Karpas-422 (cell line): ENCODE data around the gene CDC73. TPM values are rescaled to one million over a fixed set of nuclear protein-coding genes. Genes with fewer than 3 reads are reported as not detected.
"Not testable (repeated sequence)": the region's sequence is repeated elsewhere in the genome, so short reads cannot be mapped to it uniquely, and the experiment has no call there.

Experiments
- DNase-seq: peaks from one replicate; pipeline ENCODE4 v3.0.0-alpha.2; 2015
- H2AFZ ChIP-seq: fragments of 200-600 bp; sonication (generic); 2 replicates; pipeline ENCODE4 v1.6.1; 2014; ENCODE audit warnings: antibody characterized with exemption, low read length, mixed read lengths
- H3K27ac ChIP-seq: fragments of 200-600 bp; sonication (generic); 2 replicates; pipeline ENCODE4 v1.5.1; 2014; ENCODE audit warnings: mild to moderate bottlenecking, low read length, moderate library complexity
- H3K27me3 ChIP-seq: fragments of 200-600 bp; sonication (generic); 2 replicates; pipeline ENCODE4 v1.6.1; 2014; ENCODE audit warnings: low read length, mixed read lengths
- H3K36me3 ChIP-seq: fragments of 200-600 bp; sonication (generic); 2 replicates; pipeline ENCODE4 v1.6.1; 2014; ENCODE audit warnings: low read length, mixed read lengths; ENCODE audit not compliant: insufficient read depth
- H3K4me1 ChIP-seq: fragments of 200-600 bp; sonication (generic); 2 replicates; pipeline ENCODE4 v1.6.1; 2014; ENCODE audit warnings: mild to moderate bottlenecking, low read length, mixed read lengths
- H3K4me2 ChIP-seq: fragments of 200-600 bp; sonication (generic); 2 replicates; pipeline ENCODE4 v1.6.1; 2014; ENCODE audit warnings: low read length, low read depth, mild to moderate bottlenecking; ENCODE audit not compliant: poor library complexity, severe bottlenecking
- H3K4me3 ChIP-seq: fragments of 200-600 bp; sonication (generic); 2 replicates; pipeline ENCODE4 v1.5.1; 2014; ENCODE audit warnings: mild to moderate bottlenecking, antibody characterized with exemption, low read length, mixed read lengths
- H3K79me2 ChIP-seq: fragments of 200-600 bp; sonication (generic); 2 replicates; pipeline ENCODE4 v1.6.1; 2014; ENCODE audit warnings: mild to moderate bottlenecking, low read length, mixed read lengths
- H3K9ac ChIP-seq: fragments of 200-600 bp; sonication (generic); 2 replicates; pipeline ENCODE4 v1.6.0; 2014; ENCODE audit warnings: low read length
- H3K9me2 ChIP-seq: fragments of 200-600 bp; sonication (generic), shearing (Covaris generic); replicated peaks from 2 replicates; pipeline ENCODE4 v1.6.0; 2014; ENCODE audit warnings: mild to moderate bottlenecking, low read length, moderate library complexity; ENCODE audit not compliant: insufficient read depth
- H3K9me3 ChIP-seq: fragments of 300-700, 200-600 bp; sonication (generic); 2 replicates; pipeline ENCODE4 v1.6.1; 2014; ENCODE audit warnings: low read length, mixed read lengths
- H4K20me1 ChIP-seq: fragments of 200-600 bp; sonication (generic); 2 replicates; pipeline ENCODE4 v1.6.1; 2014; ENCODE audit warnings: mild to moderate bottlenecking, antibody characterized with exemption, low read length, low read depth; ENCODE audit not compliant: insufficient read depth
- total RNA-seq: library from RNA; depleted of rRNA; stranded (reverse); fragments of >200 nt; shearing (Covaris generic); gene quantifications from 2 replicates; pipeline ENCODE4 v1.2.3, GENCODE V29; 2014; ENCODE audit warnings: low replicate concordance

Gene CDC73
- total RNA-seq, 1 experiment from 2014 or later = 37.9 TPM

DNA sequence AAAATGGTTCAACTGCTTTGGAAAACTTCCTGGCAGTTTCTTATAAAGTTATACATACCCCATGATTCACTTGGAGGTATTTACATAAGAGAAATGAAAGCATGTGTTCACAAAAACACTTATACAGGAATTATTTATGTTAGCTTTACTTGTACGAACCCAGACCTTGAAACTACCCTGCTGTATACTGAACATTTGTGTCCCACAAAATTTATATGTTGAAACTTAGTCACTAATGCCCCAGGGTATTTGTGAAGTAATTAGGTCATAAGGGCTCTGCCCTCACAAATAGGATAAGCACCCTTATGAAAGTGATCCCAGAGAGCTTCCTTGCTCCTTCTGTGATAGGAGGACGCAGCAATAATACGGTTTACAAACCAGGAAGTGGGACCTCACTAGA, 107.3 kb downstream of the CDC73 start:
- Histone ChIP-seq H3K9me2 (no peaks in the 10 kb centered on the region), H3K27me3 (no peaks in the 10 kb centered on the region), H3K4me3 (no peak overlapping the region), H3K9me3 (no peaks in the 10 kb centered on the region), H4K20me1 (no peaks in the 10 kb centered on the region), H3K27ac (no peak overlapping the region), H2AFZ (no peak overlapping the region), H3K4me2 (no peak overlapping the region), H3K9ac (no peak overlapping the region), H3K36me3 (peaks cover 12% of the 10 kb centered on the region; the same call in 1 of the 2 replicates), H3K4me1 (no peaks in the 10 kb centered on the region), H3K79me2 (peaks cover 58% of the 10 kb centered on the region)
- no peak for DNase-seq

- H2AFZ ChIP-seq, H3K27ac ChIP-seq, H4K20me1 ChIP-seq, H3K27me3 ChIP-seq, H3K4me2 ChIP-seq, H3K4me1 ChIP-seq, DNase-seq, H3K9ac ChIP-seq, H3K9me2 ChIP-seq, H3K4me3 ChIP-seq, H3K9me3 ChIP-seq: not testable (repeated sequence)
- peaks cover 46% of the 10 kb centered on the region for H3K79me2 ChIP-seq
- H3K36me3 ChIP-seq = peaks cover 15% of the 10 kb centered on the region
Measured at GRCh38 chr1:193231146-193231545, 109.3 kb downstream of the CDC73 start.

GRCh38 chr1:193234530-193234929, 112.7 kb downstream of the CDC73 start:
- Histone ChIP-seq H3K9me3 (no peaks in the 10 kb centered on the region), H2AFZ (no peak overlapping the region), H3K4me3 (no peak overlapping the region), H3K79me2 (peaks cover 36% of the 10 kb centered on the region), H3K4me2 (no peak overlapping the region), H4K20me1 (no peaks in the 10 kb centered on the region), H3K4me1 (peaks cover 2% of the 10 kb centered on the region; the same call in 1 of the 2 replicates), H3K9me2 (no peaks in the 10 kb centered on the region), H3K27me3 (no peaks in the 10 kb centered on the region), H3K36me3 (peaks cover 25% of the 10 kb centered on the region), H3K27ac (no peak overlapping the region), H3K9ac (no peak overlapping the region)
- DNase-seq = no peak

- Histone ChIP-seq H3K27ac (no peak overlapping the region), H3K36me3 (peaks cover 25% of the 10 kb centered on the region), H4K20me1 (no peaks in the 10 kb centered on the region), H3K4me2 (no peak overlapping the region), H2AFZ (no peak overlapping the region), H3K9me3 (no peaks in the 10 kb centered on the region), H3K79me2 (peaks cover 51% of the 10 kb centered on the region), H3K27me3 (no peaks in the 10 kb centered on the region), H3K9ac (no peak overlapping the region), H3K4me3 (no peak overlapping the region), H3K4me1 (peaks cover 13% of the 10 kb centered on the region), H3K9me2 (no peaks in the 10 kb centered on the region)
- DNase-seq = no peak
Measured at GRCh38 chr1:193237381-193237978, 115.6 kb downstream of the CDC73 start.

DNA sequence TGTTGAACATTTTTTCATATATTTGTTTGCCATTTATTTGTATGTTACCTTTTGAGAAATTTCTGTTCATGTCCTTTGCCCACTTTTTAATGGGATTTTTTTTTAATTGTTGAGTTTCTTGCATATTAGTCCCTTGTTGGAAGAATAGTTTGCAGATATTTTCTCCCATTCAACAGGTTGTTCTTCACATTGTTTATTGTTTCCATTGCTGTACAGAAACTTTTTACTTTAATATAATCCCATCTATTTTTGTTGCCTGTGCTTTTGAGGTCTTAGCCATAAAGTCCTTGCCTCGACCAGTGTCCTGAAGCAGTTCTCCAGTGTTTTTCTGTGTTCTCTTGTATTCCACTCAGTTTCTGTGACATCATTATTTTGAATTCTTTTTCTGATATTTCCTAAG, 118.8 kb downstream of the CDC73 start:
- no peak overlapping the region for H2AFZ ChIP-seq
- no peak overlapping the region for H3K4me2 ChIP-seq
- no peaks in the 10 kb centered on the region for H3K27me3 ChIP-seq
- H3K79me2 ChIP-seq = peaks cover 61% of the 10 kb centered on the region
- peaks cover 13% of the 10 kb centered on the region for H3K4me1 ChIP-seq
- no peak overlapping the region for H3K27ac ChIP-seq
- H3K9me3 ChIP-seq = no peaks in the 10 kb centered on the region
- no peak for DNase-seq
- peaks cover 17% of the 10 kb centered on the region for H3K36me3 ChIP-seq
- no peaks in the 10 kb centered on the region for H3K9me2 ChIP-seq
- H4K20me1 ChIP-seq = no peaks in the 10 kb centered on the region
- no peak overlapping the region for H3K9ac ChIP-seq
- H3K4me3 ChIP-seq = no peak overlapping the region

- Histone ChIP-seq H3K9me3 (no peaks in the 10 kb centered on the region), H2AFZ (no peak overlapping the region), H3K36me3 (peaks cover 12% of the 10 kb centered on the region), H3K9ac (no peak overlapping the region), H3K4me3 (no peak overlapping the region), H3K27me3 (no peaks in the 10 kb centered on the region), H3K9me2 (no peaks in the 10 kb centered on the region), H3K27ac (no peak overlapping the region), H4K20me1 (no peaks in the 10 kb centered on the region), H3K4me1 (peaks cover 13% of the 10 kb centered on the region), H3K79me2 (peaks cover 59% of the 10 kb centered on the region), H3K4me2 (no peak overlapping the region)
- no peak for DNase-seq
Measured at GRCh38 chr1:193241132-193241827, 119.4 kb downstream of the CDC73 start.

DNA sequence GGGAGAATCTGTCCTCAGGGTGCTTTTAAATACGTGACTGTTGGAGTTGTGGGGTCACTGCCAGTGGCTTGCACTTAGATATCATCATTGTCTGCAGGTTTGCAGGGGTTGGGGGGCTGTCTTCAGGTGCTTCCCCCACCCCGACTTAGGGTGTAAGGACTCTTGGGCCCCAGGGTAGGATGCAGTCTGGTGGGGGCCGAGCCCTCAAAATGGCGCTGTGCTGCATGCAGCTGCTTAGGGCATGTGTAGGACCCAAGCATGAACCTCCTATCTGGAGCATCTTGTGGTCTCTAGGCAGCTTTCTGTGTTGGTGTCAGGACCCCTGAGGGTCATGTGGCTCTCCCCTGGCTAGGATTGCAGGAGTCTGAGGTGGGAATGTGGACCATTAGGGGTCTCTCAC, 120.2 kb downstream of the CDC73 start:
- no peaks in the 10 kb centered on the region for H3K9me3 ChIP-seq
- peaks cover 18% of the 10 kb centered on the region for H3K36me3 ChIP-seq
- no peaks in the 10 kb centered on the region for H4K20me1 ChIP-seq
- no peak for DNase-seq
- H3K4me1 ChIP-seq = peaks cover 13% of the 10 kb centered on the region
- no peaks in the 10 kb centered on the region for H3K27me3 ChIP-seq
- no peak overlapping the region for H2AFZ ChIP-seq
- H3K4me3 ChIP-seq = no peak overlapping the region
- no peak overlapping the region for H3K9ac ChIP-seq
- no peak overlapping the region for H3K27ac ChIP-seq
- no peaks in the 10 kb centered on the region for H3K9me2 ChIP-seq
- no peak overlapping the region for H3K4me2 ChIP-seq
- H3K79me2 ChIP-seq = peaks cover 62% of the 10 kb centered on the region

GRCh38 chr1:193249187-193249586, 127.4 kb downstream of the CDC73 start:
- Histone ChIP-seq H3K79me2 (peaks cover 35% of the 10 kb centered on the region; the same call in 1 of the 2 replicates), H3K36me3 (peaks cover 52% of the 10 kb centered on the region), H3K27ac (no peak overlapping the region), H4K20me1 (no peaks in the 10 kb centered on the region), H2AFZ (no peak overlapping the region), H3K27me3 (no peaks in the 10 kb centered on the region), H3K4me2 (no peak overlapping the region), H3K9ac (no peak overlapping the region), H3K4me1 (peaks cover 7% of the 10 kb centered on the region; the same call in 1 of the 2 replicates), H3K4me3 (no peak overlapping the region), H3K9me2 (no peaks in the 10 kb centered on the region), H3K9me3 (peaks cover 3% of the 10 kb centered on the region; the same call in 1 of the 2 replicates)
- no peak for DNase-seq
